B cell (primary cell): ENCODE measurements around the gene CCIN. TPM values are rescaled to one million over a fixed set of nuclear protein-coding genes. Genes with fewer than 3 reads are reported as not detected.

Experiments
- ATAC-seq: fragments of 200-7000 bp; cut with Tn5 transposase; one replicate; pipeline ENCODE4 v1.10.0; 2021; ENCODE audit warnings: low read depth, mild to moderate bottlenecking, moderate number of reproducible peaks, moderate library complexity
- CTCF ChIA-PET: fragments of 350-600 bp; sonication (Branson Sonifier 250); formaldehyde crosslinking; loops from one replicate; lab custom pipeline; 2021; ENCODE audit warnings: antibody characterized with exemption, inconsistent platforms; lab: Charles Lee
- POLR2A ChIA-PET: fragments of 350-600 bp; sonication (Branson Sonifier 250); formaldehyde crosslinking; loops from one replicate; lab custom pipeline; 2021; ENCODE audit warnings: antibody characterized with exemption; lab: Charles Lee
- DNase-seq: peaks from one replicate; pipeline ENCODE4 v3.0.0; 2013
- H2AFZ ChIP-seq: 2 replicates; pipeline ENCODE4 v1.6.1; 2012; ENCODE audit warnings: mild to moderate bottlenecking, low read depth, low read length; ENCODE audit not compliant: insufficient read depth, poor library complexity, severe bottlenecking
- H3K27ac ChIP-seq, 2 donors: 1 replicate in 1 of 2; 2 replicates in 1 of 2; pipeline ENCODE4 v1.5.1; 2012 to 2013; ENCODE audit warnings: low read length in 2 of 2, mild to moderate bottlenecking in 2 of 2, moderate library complexity in 1 of 2
- H3K27me3 ChIP-seq, 4 experiments: fragments of 200-600 bp in 1 of 4; sonication (generic) in 1 of 4; replicated peaks in 1 of 4; 1 replicate in 2 of 4; 2 replicates in 2 of 4; pipeline versions ENCODE4 v1.6.1 to v1.7.0; 2013 to 2016; ENCODE audit warnings: low read length in 3 of 4, mild to moderate bottlenecking in 2 of 4, mixed read lengths in 1 of 4, moderate library complexity in 1 of 4; ENCODE audit not compliant: insufficient read depth in 4 of 4, control insufficient read depth in 3 of 4; ENCODE audit errors: control extremely low read depth in 1 of 4
- H3K36me3 ChIP-seq, 2 experiments: replicated peaks in 1 of 2; 1 replicate in 1 of 2; 2 replicates in 1 of 2; pipeline versions ENCODE4 v1.6.1 to v1.7.1; 2013; ENCODE audit warnings: low read length in 1 of 2; ENCODE audit not compliant: insufficient read depth in 2 of 2, control insufficient read depth in 1 of 2; ENCODE audit errors: control extremely low read depth in 1 of 2, extremely low read depth in 1 of 2
- H3K4me1 ChIP-seq, 2 donors: fragments of 200-600 bp in 1 of 2; sonication (generic) in 1 of 2; 1 replicate in 1 of 2; 2 replicates in 1 of 2; pipeline versions ENCODE4 v1.5.1 to v1.6.1; 2013 to 2017; ENCODE audit warnings: low read length in 2 of 2; ENCODE audit not compliant: control insufficient read depth in 2 of 2, insufficient read depth in 2 of 2
- H3K4me2 ChIP-seq: replicated peaks from 2 replicates; pipeline ENCODE3; 2012; ENCODE audit warnings: mild to moderate bottlenecking, low read depth, low read length; ENCODE audit not compliant: poor library complexity, severe bottlenecking
- H3K4me3 ChIP-seq, 5 experiments: fragments of 200-600 bp in 1 of 5; sonication (generic) in 1 of 5; 1 replicate in 3 of 5; 2 replicates in 2 of 5; pipeline versions ENCODE4 v1.5.1 to v1.7.0; 2011 to 2016; ENCODE audit warnings: low read length in 4 of 5, mild to moderate bottlenecking in 4 of 5, low read depth in 2 of 5, control low read depth in 1 of 5, moderate library complexity in 1 of 5; ENCODE audit not compliant: insufficient read depth in 1 of 5; ENCODE audit errors: control extremely low read depth in 1 of 5, extremely low read depth in 1 of 5
- H3K79me2 ChIP-seq: fragments of 200-600 bp; sonication (generic); one replicate; pipeline ENCODE4 v1.6.0; 2016; ENCODE audit warnings: low read length; ENCODE audit not compliant: control insufficient read depth, insufficient read depth
- H3K9ac ChIP-seq: fragments of 200-600 bp; sonication (generic); 2 replicates; pipeline ENCODE4 v1.6.1; 2017; ENCODE audit warnings: mild to moderate bottlenecking, low read length, moderate library complexity
- H3K9me3 ChIP-seq, 3 donors: one replicate each; pipeline versions ENCODE4 v1.6.1 to v1.7.1; 2013; ENCODE audit warnings: low read length in 2 of 3; ENCODE audit not compliant: control insufficient read depth in 2 of 3, insufficient read depth in 1 of 3; ENCODE audit errors: control extremely low read depth in 1 of 3
- H4K20me1 ChIP-seq: 2 replicates; pipeline ENCODE4 v1.6.0; 2012; ENCODE audit warnings: mild to moderate bottlenecking, low read length; ENCODE audit not compliant: insufficient read depth, control insufficient read depth, poor library complexity, severe bottlenecking
- H3K27ac Mint-ChIP-seq: one replicate; pipeline ENCODE4 v1.8.0; 2021; ENCODE audit warnings: mixed read lengths
- H3K27me3 Mint-ChIP-seq: one replicate; pipeline ENCODE4 v1.8.0; 2021; ENCODE audit warnings: mixed read lengths
- H3K4me1 Mint-ChIP-seq: one replicate; pipeline ENCODE4 v1.8.0; 2021; ENCODE audit warnings: mixed read lengths
- H3K4me3 Mint-ChIP-seq: one replicate; pipeline ENCODE4 v1.8.0; 2021; ENCODE audit warnings: mixed read lengths
- H3K9me3 Mint-ChIP-seq: one replicate; pipeline ENCODE4 v1.8.0; 2022; ENCODE audit warnings: mixed read lengths; ENCODE audit not compliant: insufficient read depth
- EZH2 ChIP-seq: IDR thresholded peaks from 2 replicates; pipeline ENCODE4 v1.6.1; 2012; ENCODE audit warnings: borderline replicate concordance, low read depth, mild to moderate bottlenecking, moderate library complexity, low read length; ENCODE audit not compliant: insufficient read depth, poor library complexity, severe bottlenecking
- WGBS: methylation state at CpG from one replicate; pipeline ENCODE4 v1.1.5; 2013; ENCODE audit warnings: missing lambda C conversion rate; ENCODE audit not compliant: insufficient coverage; 5-methylcytosine and 5-hydroxymethylcytosine counted together
- intact Hi-C: fragments of 100-400 bp; cut with micrococcal nuclease; formaldehyde crosslinking; loops from one replicate; pipeline ENCODE4 v1.10.0; 2022
- polyA plus RNA-seq: library from polyadenylated mRNA; depleted of rRNA; stranded (reverse); fragments of >200 nt; gene quantifications from 2 replicates; pipeline ENCODE4 v1.2.3, GENCODE V29; 2012
- total RNA-seq, 2 donors: library from RNA; stranded (reverse); fragments of 120-200 nt in 1 of 2; gene quantifications; 1 replicate in 1 of 2; 2 replicates in 1 of 2; pipeline versions ENCODE4 v1.2.3 to v1.2.4, GENCODE V29; 2013 to 2022
- TF ChIP-seq, protein P1 (sequence below): fragments of 200-600 bp; IDR thresholded peaks from one replicate; pipeline ENCODE4 v1.8.0; 2022; ENCODE audit warnings: antibody characterized with exemption, mild to moderate bottlenecking

The CCIN gene
- total and polyA plus RNA-seq, 2 donors (not counting 1 experiment from before 2014, with no cell fraction given), result 0.15 TPM; not detected in 1

DNA sequence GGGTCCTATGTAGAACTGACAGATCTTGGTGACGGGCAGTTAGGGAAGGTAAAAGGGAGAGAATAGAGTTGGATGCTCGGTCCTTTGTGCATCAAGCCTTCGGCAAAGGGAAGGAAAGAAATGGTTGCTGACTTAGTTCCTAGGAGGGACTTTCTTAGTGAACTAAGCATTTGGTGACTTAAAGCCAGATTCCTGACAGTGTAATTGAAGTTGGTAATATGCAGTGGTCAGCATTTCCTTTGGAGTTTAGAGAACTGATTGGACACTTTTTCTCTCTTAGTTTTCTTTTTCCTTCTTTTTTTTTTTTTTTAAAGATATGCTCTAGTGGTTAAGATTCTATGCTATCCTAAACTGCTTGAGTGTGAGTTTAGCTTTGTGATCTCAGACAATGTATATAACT, 23.8 kb downstream of the CCIN start:
- no peak overlapping the region for H3K27ac Mint-ChIP-seq
- peak overlapping the region in 1 of 5 experiments; percentile 92 for H3K4me3 ChIP-seq
- no peak overlapping the region for H3K27ac ChIP-seq
- CTCF ChIA-PET, result interaction anchor here (0.7 to 7.1 kb wide), 3 partner anchors 25 to 136 kb away, joined by 3 to 44 read pairs (median 4); partner anchors contain the start of gene CCIN
- H3K4me1 ChIP-seq, result peaks cover 28 to 37% of the 10 kb centered on the region in 2 donors
- TF ChIP-seq EZH2, result no peak
- TF ChIP-seq, protein P1, sequence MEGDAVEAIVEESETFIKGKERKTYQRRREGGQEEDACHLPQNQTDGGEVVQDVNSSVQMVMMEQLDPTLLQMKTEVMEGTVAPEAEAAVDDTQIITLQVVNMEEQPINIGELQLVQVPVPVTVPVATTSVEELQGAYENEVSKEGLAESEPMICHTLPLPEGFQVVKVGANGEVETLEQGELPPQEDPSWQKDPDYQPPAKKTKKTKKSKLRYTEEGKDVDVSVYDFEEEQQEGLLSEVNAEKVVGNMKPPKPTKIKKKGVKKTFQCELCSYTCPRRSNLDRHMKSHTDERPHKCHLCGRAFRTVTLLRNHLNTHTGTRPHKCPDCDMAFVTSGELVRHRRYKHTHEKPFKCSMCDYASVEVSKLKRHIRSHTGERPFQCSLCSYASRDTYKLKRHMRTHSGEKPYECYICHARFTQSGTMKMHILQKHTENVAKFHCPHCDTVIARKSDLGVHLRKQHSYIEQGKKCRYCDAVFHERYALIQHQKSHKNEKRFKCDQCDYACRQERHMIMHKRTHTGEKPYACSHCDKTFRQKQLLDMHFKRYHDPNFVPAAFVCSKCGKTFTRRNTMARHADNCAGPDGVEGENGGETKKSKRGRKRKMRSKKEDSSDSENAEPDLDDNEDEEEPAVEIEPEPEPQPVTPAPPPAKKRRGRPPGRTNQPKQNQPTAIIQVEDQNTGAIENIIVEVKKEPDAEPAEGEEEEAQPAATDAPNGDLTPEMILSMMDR, result no peak
- ATAC-seq (no peak), DNase-seq (no peak)
- H2AFZ ChIP-seq, result no peak overlapping the region
- intact Hi-C loops, result loop anchor here (5.0 kb wide), 3 partner anchors 279 to 461 kb away; partner anchors contain the start of genes CREB3 and TLN1
- H3K4me1 Mint-ChIP-seq, result peaks cover 48% of the 10 kb centered on the region
- H3K79me2 ChIP-seq, result peaks cover 70% of the 10 kb centered on the region
- no peaks in the 10 kb centered on the region for H3K9me3 Mint-ChIP-seq
- no peaks in the 10 kb centered on the region for H3K27me3 Mint-ChIP-seq
- POLR2A ChIA-PET, result no interaction called here
- H3K36me3 ChIP-seq, result peaks cover 1 to 25% of the 10 kb centered on the region in 2 experiments
- WGBS, result 79% methylated on average over 3 of the region's 3 CpGs
- H3K9ac ChIP-seq, result peak overlapping the region; percentile 31
- no peaks in the 10 kb centered on the region for H3K27me3 ChIP-seq
- peak overlapping the region; percentile 91 for H3K4me3 Mint-ChIP-seq
- H3K9me3 ChIP-seq, result no peaks in the 10 kb centered on the region
- H3K4me2 ChIP-seq, result peak overlapping the region; percentile 91
- peaks cover 55% of the 10 kb centered on the region for H4K20me1 ChIP-seq

DNA sequence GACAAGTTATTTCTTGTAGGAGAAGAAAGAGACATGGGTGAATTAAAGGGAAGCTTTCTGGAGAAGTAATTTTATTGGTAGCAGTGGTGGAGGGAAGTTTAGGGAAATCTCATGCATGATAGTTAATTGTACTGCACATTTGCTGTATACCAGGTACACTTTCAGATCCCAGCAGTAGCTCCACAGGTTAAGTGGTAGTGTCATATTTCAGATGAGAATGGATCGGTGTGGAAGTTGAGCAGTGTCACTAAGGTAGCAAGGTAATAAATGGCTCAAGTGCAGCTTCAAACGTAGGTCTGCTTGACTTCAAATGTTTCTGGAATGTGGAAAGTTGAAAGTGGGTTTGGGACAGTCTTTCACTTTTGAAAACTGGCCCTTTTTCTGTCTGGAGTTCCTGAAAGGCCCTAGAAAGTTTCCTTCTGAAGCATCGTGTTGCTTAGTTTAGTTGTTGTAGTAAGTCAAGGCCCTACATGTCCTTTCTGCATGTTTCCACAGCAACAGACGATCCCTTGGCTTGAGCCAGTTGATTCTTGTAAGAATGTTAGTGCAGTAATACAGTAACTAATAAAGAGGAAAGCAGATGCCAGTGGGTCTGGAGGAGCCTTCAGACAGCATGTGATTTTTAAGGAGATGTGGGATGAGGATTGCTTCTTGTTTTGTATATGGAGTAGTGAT, 25.3 kb downstream of the CCIN start:
- H3K79me2 ChIP-seq, result peaks cover 83% of the 10 kb centered on the region
- Mint-ChIP-seq H3K27ac (no peak overlapping the region), H3K4me3 (no peak overlapping the region), H3K9me3 (no peaks in the 10 kb centered on the region), H3K4me1 (peaks cover 47% of the 10 kb centered on the region), H3K27me3 (no peaks in the 10 kb centered on the region)
- peaks cover 5 to 35% of the 10 kb centered on the region in 2 experiments for H3K36me3 ChIP-seq
- DNase-seq (no peak), ATAC-seq (no peak)
- H4K20me1 ChIP-seq, result peaks cover 55% of the 10 kb centered on the region
- no peak for TF ChIP-seq EZH2
- TF ChIP-seq, protein P1, result no peak
- ChIA-PET POLR2A (interaction anchor here (0.6 kb wide), 1 partner anchor 28 kb away, joined by 3 read pairs; no protein-coding TSS in a partner anchor), CTCF (interaction anchor here (0.5 to 0.6 kb wide), 2 partner anchors 198 to 1322 kb away, joined by 3 read pairs; no protein-coding TSS in a partner anchor)
- no peaks in the 10 kb centered on the region for H3K9me3 ChIP-seq
- H3K4me2 ChIP-seq, result no peak overlapping the region
- intact Hi-C loops, result loop anchor here (5.0 kb wide), 3 partner anchors 278 to 462 kb away; partner anchors contain the start of genes CREB3 and TLN1
- H3K27me3 ChIP-seq, result no peaks in the 10 kb centered on the region
- H2AFZ ChIP-seq, result no peak overlapping the region
- H3K4me3 ChIP-seq, result no peak overlapping the region
- no peak overlapping the region for H3K9ac ChIP-seq
- no peak overlapping the region for H3K27ac ChIP-seq
- H3K4me1 ChIP-seq, result peaks cover 28 to 37% of the 10 kb centered on the region in 2 donors
- WGBS, result 98% methylated on average over 4 of the region's 4 CpGs
